Measurements from ENCODE around the gene MYO10. TPM values are rescaled to one million over a fixed set of nuclear protein-coding genes. Genes with fewer than 3 reads are reported as not detected.

Gene MYO10
- total and polyA plus RNA-seq, 2 of the 8 experiments (the other 6 are each of a cell fraction or from before 2014, with no cell fraction given), result 21.5 to 107 TPM

- TF ChIP-seq CHD7 (IDR thresholded peaks at IDR 0.05; ENCODE audit: insufficient replicate concordance, low read length), result no peak
These were observed 267.9 kb downstream of the MYO10 start (continued) for GRCh38 chr5:16668194-16668593.
